ENCODE results near the gene CACTIN.

- TF ChIP-seq POLR2AphosphoS5 (IDR thresholded peaks at IDR 0.05) = no peak
- TF ChIP-seq CTCF (IDR thresholded peaks at IDR 0.05) = no peak
- TF ChIP-seq POLR2A (IDR thresholded peaks at IDR 0.05) = no peak
Observed at GRCh38 chr19:3672993-3673392, 46.4 kb upstream of the CACTIN start.
